ENCODE results near the gene MMP20.

MMP20 gene

GRCh38 chr11:102592634-102593581 lies 32.2 kb downstream of the MMP20 start:
- DNase-seq (ENCODE audit: low read depth): no peak

DNA sequence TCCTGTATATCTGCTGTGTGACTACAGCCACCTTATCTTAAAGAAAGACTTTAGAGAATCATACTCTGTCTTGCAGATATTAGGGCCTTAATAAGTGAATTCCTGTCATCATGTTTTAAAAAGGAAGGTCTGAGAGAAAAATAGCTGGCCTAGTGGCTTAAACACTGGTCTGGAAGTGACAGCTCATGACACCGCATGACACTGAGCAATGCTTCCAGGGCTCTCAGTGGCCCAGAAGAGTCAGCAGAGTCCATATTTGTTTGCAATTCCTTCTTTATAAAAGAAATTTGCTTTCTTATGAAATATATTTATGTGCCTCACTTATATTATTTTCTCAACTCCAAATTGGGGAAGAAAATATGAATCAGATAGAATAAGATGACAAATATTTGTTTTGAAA lies 33.0 kb downstream of the MMP20 start:
- no peak for DNase-seq (ENCODE audit: low read depth)

- DNase-seq (ENCODE audit: low read depth): no peak
Observed at GRCh38 chr11:102591160-102591718, 33.9 kb downstream of the MMP20 start.

DNA sequence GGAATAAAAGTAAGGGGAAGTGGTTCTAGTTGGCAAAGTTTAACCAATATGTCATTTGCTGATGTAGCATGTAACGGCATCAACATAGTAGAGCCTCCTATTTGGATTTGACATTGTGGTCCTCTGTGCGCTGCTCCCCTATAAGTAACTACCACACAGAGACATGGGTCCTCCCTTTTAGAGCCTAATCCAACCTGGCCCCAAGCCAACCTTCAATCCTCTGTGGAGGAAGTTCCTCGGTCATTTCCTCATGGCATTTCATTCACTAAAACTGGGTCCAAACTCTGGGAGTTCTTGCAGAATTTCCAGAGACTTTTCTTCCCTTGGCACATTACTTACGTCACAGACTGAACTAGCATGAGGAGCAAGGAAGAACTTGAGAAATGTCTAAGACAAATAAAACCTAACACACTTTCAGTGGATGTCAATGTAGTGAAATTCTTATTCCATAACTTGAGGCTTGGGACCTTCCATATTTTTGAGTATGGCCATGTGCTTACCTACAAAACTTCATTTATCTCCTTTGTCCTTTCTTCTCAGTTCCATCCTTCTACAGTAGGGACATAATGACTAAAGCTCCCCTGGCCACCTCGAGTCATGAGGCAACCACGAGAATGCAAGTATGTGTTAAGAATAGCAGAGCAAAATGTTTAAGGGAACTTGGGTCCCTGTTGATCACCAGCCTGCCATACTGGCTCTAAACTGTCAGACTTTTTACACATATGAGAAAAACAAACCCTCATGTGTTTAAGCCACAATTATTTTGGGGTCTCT lies 34.7 kb downstream of the MMP20 start:
- DNase-seq (ENCODE audit: low read depth): no peak

DNA sequence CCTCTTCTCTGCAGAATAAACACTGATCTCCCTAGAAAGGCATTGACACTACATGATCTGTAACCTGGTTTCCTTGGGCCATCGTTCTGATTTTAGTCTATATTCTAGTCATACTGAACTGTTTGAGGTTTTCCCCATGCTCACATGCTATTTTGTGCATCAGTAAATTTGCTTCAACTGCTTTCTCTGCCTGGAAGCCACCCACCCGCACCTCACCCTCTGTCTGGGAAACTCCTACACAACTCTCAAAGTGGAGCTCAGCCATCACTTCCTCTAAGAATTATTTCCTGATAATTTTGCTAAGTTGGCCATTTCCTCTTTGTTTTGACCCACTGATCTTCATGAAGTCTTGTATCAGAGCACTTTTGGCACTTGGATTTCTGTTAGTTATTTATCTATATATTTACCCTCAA lies 36.1 kb downstream of the MMP20 start:
- DNase-seq (ENCODE audit: low read depth): no peak

DNA sequence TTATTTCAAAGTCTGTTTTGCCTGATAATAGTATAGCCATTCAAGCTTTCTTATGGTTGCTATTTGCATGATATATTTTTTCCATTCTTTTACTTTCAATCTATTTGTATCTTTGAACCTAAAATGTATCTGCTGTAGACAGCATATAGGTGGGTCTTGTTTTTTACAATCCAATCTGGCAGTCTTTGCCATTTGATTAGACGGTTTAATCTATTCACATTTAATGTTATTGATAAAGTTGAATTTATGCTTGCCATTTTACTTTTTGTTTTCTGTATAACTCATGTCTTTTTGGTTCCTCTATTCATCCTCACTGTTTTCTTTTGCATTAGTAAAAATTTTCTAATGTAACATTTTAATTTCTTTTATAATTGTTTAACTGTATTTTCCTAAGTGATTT lies 37.4 kb downstream of the MMP20 start:
- no peak for DNase-seq (ENCODE audit: low read depth)

- no peak for DNase-seq (ENCODE audit: low read depth)
Observed at GRCh38 chr11:102583141-102583873, 41.8 kb downstream of the MMP20 start.

GRCh38 chr11:102582140-102582539 lies 43.0 kb downstream of the MMP20 start:
- DNase-seq (ENCODE audit: low read depth): no peak

DNA sequence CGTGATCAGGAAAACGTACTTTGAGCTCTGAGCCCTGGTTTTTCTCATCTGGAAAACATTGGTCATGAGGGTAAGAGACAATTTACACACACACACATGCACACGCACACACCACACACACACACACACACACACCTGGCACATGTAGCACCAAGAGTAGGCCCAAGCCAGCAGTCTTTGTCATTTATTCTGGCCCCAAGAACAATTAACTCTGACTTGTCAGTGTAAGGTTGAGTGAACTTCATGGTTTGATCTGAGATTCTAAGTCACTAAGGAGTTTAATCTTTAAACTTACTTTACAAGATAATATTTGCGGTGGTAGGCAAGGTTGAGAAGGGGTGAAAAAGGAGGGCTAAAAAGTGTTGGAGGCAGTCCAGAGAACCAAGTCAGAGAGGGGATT lies 44.1 kb downstream of the MMP20 start:
- no peak for DNase-seq (ENCODE audit: low read depth)

- DNase-seq (ENCODE audit: low read depth): no peak
Observed at GRCh38 chr11:102580185-102580951, 44.8 kb downstream of the MMP20 start.

DNA sequence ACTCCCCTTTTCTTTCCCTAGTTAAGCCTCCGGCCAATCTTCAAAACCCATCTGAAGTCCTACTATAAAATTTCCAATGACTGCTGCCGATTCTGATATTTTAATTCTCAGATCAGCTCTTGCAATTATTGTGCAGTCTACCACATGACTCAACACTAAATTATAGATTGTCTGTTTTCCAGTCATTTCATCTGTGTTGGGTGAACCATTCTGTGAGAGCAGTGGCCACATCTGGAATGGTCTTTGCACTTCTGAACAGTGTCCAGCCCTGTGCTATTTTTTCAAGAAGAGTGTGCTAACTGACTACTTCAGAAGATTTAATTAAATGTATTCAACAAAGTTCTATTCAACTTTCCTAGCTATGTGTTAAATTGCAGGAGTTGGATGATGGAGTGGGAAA lies 47.4 kb downstream of the MMP20 start:
- DNase-seq (ENCODE audit: low read depth): no peak

GRCh38 chr11:102577182-102577581 lies 48.0 kb downstream of the MMP20 start:
- DNase-seq (ENCODE audit: low read depth): no peak

DNA sequence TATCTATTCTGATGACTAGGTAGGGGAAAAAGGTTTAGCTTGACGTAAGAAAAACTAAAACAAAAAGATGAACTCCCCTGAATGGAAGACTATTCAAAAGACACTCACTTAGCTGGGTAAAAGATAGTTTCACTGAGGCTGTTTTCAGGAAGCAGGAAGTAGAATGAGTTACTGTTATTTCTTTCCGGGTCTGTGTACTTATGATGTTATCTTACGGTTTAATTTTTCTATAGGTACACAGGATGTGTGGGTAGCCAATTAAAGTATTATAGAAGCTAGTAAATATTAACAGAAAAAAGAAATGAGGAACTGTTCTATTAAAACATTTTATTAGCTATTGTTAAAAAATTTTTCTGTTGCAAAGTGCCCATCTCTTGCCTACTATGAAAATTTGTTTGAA lies 48.8 kb downstream of the MMP20 start:
- no peak for DNase-seq (ENCODE audit: low read depth)

- no peak for DNase-seq (ENCODE audit: low read depth)
Observed at GRCh38 chr11:102575012-102575411, 50.1 kb downstream of the MMP20 start.

- no peak for DNase-seq (ENCODE audit: low read depth)
Observed at GRCh38 chr11:102573851-102574250, 51.3 kb downstream of the MMP20 start.

GRCh38 chr11:102572554-102573220 lies 52.4 kb downstream of the MMP20 start:
- DNase-seq (ENCODE audit: low read depth): no peak

DNA sequence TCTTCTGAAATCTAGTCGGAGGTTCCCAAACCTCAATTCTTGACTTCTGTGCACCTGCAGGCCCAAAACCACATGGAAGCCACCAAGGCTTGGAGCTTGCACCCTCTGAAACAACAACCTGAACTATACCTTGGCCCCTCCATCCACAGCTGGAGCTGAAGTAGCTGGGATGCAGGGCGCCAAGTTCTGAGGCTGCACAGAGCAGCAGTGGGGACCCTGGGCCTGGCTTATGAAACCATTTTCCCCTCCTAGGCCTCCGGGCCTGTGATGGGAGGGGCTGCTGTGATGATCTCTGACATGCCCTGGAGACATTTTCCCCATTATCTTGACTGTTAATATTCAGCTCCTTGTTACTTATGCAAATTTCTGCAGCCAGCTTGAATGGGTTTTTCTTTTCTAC lies 56.3 kb downstream of the MMP20 start:
- no peak for DNase-seq (ENCODE audit: low read depth)

DNA sequence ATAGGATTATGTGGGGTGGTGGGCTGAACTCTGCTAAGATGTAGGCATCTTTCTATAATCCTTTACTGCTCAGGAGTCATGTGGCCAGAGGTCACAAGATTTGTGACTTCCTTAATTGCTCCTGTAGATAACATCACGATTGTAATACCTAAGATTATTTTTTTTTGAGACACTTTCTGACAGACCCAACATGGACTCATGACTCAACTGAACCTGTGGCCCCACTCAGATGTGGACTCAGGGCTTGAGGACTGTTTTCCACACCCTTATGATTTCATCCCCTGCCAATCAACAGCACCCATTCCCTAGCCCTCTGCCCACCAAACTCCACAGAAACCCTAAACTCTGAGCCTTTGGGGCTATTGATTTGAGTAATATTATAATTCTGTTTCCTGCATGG lies 59.0 kb downstream of the MMP20 start:
- DNase-seq (ENCODE audit: low read depth): no peak

DNA sequence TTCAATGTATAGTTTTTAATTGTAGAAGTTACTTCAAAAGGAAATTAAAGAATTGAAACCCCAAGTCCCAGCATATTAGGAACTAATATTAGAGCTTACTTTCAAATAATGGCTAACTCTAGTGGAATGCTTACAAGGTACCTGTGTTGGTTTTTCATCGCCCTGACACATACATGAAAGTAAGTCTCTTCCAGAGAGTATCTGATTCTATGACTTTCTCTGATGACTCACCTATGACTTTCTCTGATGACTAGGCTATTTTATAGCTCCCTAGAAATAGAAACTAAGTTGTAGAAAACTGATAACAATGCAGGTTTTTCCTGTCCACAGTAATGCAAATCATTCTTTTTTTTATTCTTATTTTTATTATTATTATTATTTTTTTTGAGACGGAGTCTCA lies 61.0 kb downstream of the MMP20 start:
- DNase-seq (ENCODE audit: low read depth): peak; percentile 9

GRCh38 chr11:102561636-102562035 lies 63.5 kb downstream of the MMP20 start:
- DNase-seq (ENCODE audit: low read depth): no peak

GRCh38 chr11:102560555-102561011 lies 64.5 kb downstream of the MMP20 start:
- DNase-seq (ENCODE audit: low read depth): peak; percentile 71
